ENCODE data around the gene INPP4A.
"Not testable (repeated sequence)": the region's sequence is repeated elsewhere in the genome, so short reads cannot be mapped to it uniquely, and the experiment has no call there.

Gene INPP4A

DNA sequence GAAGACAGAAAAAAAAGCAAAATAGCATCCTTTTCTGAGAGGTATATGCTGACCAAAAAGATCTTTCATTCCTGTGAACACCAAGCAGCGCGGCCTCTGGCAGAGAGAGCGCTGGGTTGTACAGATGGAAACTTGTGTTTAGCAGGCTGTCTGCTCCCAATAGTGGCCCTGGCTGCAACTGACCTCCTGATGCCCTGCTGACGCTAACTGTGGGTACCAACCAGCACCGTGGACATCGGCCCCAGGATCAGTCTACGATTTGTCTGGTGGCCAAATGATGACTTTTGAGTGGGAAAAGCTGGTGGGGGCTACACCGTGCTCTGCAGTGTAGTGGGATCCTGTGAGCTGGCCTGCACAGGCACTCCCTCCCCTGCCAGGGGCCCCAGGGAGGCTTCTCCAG, 147.9 kb downstream of the INPP4A start:
- TF ChIP-seq, protein P1, sequence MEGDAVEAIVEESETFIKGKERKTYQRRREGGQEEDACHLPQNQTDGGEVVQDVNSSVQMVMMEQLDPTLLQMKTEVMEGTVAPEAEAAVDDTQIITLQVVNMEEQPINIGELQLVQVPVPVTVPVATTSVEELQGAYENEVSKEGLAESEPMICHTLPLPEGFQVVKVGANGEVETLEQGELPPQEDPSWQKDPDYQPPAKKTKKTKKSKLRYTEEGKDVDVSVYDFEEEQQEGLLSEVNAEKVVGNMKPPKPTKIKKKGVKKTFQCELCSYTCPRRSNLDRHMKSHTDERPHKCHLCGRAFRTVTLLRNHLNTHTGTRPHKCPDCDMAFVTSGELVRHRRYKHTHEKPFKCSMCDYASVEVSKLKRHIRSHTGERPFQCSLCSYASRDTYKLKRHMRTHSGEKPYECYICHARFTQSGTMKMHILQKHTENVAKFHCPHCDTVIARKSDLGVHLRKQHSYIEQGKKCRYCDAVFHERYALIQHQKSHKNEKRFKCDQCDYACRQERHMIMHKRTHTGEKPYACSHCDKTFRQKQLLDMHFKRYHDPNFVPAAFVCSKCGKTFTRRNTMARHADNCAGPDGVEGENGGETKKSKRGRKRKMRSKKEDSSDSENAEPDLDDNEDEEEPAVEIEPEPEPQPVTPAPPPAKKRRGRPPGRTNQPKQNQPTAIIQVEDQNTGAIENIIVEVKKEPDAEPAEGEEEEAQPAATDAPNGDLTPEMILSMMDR (IDR thresholded peaks at IDR 0.05; ENCODE audit: control insufficient read depth, insufficient read depth, low read depth, low read length, missing control alignments) = no peak
- H3K4me3 ChIP-seq (ENCODE audit: control insufficient read depth, low read depth, low read length) = no peak overlapping the region
- no peak for DNase-seq (ENCODE audit: low read depth)

DNA sequence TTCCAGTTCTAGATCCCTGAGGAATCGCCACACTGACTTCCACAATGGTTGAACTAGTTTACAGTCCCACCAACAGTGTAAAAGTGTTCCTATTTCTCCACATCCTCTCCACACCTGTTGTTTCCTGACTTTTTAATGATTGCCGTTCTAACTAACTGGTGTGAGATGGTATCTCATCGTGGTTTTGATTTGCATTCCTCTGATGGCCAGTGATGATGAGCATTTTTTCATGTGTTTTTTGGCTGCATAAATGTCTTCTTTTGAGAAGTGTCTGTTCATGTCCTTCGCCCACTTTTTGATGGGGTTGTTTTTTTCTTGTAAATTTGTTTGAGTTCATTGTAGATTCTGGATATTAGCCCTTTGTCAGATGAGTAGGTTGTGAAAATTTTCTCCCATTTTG, 150.0 kb downstream of the INPP4A start:
- not testable (repeated sequence) for H3K4me3 ChIP-seq (ENCODE audit: control insufficient read depth, low read depth, low read length); DNase-seq (ENCODE audit: low read depth)

DNA sequence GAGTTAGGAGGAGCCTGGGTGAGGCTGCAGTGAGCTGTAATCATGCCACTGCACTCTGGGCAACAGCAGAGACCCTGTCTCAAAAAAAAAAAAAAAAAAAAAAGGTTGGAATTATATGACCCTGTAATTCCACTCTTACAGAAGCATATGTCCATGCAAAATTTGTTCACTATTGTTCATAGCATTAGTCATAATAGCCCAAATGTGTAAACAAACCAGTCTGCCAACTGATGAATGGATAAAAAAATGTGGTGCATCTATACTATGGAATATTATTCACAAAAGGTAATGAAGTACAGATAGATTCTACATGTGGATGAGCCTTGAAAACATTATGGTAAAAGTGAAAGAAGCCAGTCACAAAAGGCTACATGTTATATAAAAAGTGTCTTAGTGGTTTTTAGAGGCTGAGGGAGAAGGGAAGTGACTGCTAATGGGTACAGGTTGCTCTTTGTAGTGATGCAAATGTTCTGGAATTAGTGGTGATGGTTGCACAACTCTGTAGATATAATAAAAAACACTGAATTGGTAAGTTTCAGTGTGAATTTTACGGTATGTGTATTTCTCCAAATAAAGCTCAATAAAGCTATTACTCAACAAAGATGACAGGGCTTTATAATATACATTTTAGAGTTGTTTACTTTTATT, 154.2 kb downstream of the INPP4A start:
- DNase-seq (ENCODE audit: low read depth) = no peak
- TF ChIP-seq, protein P1 (IDR thresholded peaks at IDR 0.05; ENCODE audit: control insufficient read depth, insufficient read depth, low read depth, low read length, missing control alignments) = no peak
- H3K4me3 ChIP-seq (ENCODE audit: control insufficient read depth, low read depth, low read length) = no peak overlapping the region

DNA sequence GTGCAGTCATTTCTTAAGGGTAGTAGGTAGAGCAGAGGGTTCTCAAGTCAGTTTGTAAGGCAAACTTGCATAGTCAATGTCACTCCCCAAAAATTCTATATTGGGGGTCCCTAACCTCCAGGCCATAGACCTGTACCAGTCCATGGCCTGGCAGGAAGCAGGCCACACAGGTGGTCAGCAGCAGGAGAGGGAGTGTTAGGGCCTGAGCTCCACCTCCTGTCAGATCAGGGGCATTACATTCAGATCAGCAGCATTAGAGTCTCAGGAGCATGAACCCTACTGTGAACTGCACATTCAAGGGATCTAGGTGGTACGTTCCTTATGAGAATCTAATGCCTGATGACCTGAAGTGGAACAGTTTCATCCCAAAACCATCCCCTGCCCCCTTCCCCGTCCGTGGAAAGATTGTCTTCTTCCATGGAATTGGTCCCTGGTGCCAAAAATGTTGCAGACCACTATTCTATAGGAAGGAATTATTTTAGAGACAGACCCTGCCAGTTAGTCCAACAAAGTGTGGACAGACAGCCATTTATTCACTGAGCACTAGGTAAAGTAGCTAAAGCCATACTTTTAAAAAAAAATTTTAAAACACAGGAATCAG, 157.0 kb downstream of the INPP4A start:
- DNase-seq (ENCODE audit: low read depth) = no peak
- TF ChIP-seq, protein P1 (IDR thresholded peaks at IDR 0.05; ENCODE audit: control insufficient read depth, insufficient read depth, low read depth, low read length, missing control alignments) = peak; percentile 65
- no peak overlapping the region for H3K4me3 ChIP-seq (ENCODE audit: control insufficient read depth, low read depth, low read length)

DNA sequence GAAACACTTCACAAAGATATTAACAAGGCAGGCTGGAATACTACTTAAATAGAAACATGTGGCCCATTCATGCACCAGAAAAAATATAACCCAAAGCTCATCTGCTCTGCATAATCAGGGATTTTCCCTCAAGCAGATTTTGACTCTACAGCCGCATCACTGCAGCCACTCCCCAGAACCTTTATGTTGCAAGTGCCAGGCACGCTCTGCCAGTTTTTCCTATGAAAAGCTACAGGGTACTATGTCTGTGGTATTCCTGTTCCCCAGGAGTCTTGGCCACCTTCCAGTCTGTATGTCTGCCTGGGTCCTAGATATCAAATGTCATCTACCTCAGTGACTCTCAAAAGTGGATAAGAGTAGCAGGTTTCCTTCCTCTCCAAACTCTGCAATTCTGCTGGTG, 159.9 kb downstream of the INPP4A start:
- DNase-seq (ENCODE audit: low read depth) = no peak
- TF ChIP-seq, protein P1 (IDR thresholded peaks at IDR 0.05; ENCODE audit: control insufficient read depth, insufficient read depth, low read depth, low read length, missing control alignments) = no peak
- no peak overlapping the region for H3K4me3 ChIP-seq (ENCODE audit: control insufficient read depth, low read depth, low read length)

DNA sequence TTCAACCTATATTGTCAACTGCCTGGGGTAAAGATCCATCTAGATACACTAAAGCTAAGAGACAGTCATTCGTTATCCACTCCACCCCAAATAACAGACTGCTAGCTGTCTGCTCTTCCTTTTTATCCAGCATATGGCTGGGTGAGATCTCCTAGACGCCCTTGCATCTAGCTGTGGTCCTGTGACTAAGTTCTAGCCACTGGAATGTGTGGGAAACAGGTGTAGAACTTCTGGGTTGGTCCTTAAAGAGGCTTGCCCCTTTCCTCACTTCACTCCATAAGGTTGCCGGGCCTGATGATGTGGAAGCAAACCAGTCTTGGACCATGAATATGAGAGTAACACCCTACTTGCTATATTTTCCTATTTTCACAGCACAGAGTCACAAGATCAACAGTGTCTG, 160.4 kb downstream of the INPP4A start:
- TF ChIP-seq, protein P1 (IDR thresholded peaks at IDR 0.05; ENCODE audit: control insufficient read depth, insufficient read depth, low read depth, low read length, missing control alignments) = no peak
- DNase-seq (ENCODE audit: low read depth) = no peak

DNA sequence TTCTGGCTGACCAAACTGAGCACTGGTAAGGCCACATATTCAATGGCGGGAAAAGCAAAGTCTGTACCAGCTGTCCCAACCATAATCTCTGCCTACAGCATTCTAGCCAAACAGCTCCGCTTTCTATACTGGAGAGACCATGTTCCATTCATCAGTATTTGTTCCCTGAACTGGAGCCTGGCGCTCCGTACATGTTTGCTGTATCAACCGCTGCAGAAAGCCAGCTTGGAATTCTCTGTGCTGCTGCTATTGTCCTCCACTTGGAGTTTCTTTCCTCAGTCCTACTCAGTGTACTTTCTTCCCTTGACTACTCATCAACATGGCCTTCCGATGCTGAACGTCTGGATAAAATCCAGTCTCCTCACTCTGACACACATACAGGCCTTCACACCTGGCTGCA, 161.8 kb downstream of the INPP4A start:
- TF ChIP-seq, protein P1 (IDR thresholded peaks at IDR 0.05; ENCODE audit: control insufficient read depth, insufficient read depth, low read depth, low read length, missing control alignments) = no peak

More for the DNA sequence above, 160.4 kb downstream of the INPP4A start:
- no peak overlapping the region for H3K4me3 ChIP-seq (ENCODE audit: control insufficient read depth, low read depth, low read length)

More for the DNA sequence above, 161.8 kb downstream of the INPP4A start:
- H3K4me3 ChIP-seq (ENCODE audit: control insufficient read depth, low read depth, low read length) = no peak overlapping the region
- DNase-seq (ENCODE audit: low read depth) = no peak

Measured in AG09309 (cell line).